Measurements from ENCODE around the gene TBC1D22A. TPM values are rescaled to one million over a fixed set of nuclear protein-coding genes. Genes with fewer than 3 reads are reported as not detected.
"Not testable (repeated sequence)": the region's sequence is repeated elsewhere in the genome, so short reads cannot be mapped to it uniquely, and the experiment has no call there.

Gene TBC1D22A
- total RNA-seq, 1 donor from 2014 or later = 10.6 TPM

- Histone ChIP-seq H3K27ac (no peak overlapping the region), H3K36me3 (no peaks in the 10 kb centered on the region), H3K79me2 (ENCODE audit: low read depth) (no peaks in the 10 kb centered on the region), H3F3A (ENCODE audit: low read depth) (no peaks in the 10 kb centered on the region), H3K27me3 (no peaks in the 10 kb centered on the region), H3K9ac (no peak overlapping the region), H3K4me3 (no peak overlapping the region), H3K9me3 (ENCODE audit: low read depth) (no peaks in the 10 kb centered on the region), H3K4me1 (peaks cover 26% of the 10 kb centered on the region), H3K4me2 (no peak overlapping the region), H4K20me1 (ENCODE audit: low read depth) (peaks cover 6% of the 10 kb centered on the region), H2AFZ (replicated peaks) (no peak overlapping the region)
- H3K4me1 Mint-ChIP-seq = peaks cover 45% of the 10 kb centered on the region
- H3K27me3 Mint-ChIP-seq (ENCODE audit: insufficient read depth, low read depth) = peaks cover 4% of the 10 kb centered on the region
- H3K36me3 Mint-ChIP-seq = no peaks in the 10 kb centered on the region
- no peak overlapping the region for H3K4me3 Mint-ChIP-seq
- DNase-seq (ENCODE audit: low spot score) = no peak
- TF ChIP-seq, protein P1, sequence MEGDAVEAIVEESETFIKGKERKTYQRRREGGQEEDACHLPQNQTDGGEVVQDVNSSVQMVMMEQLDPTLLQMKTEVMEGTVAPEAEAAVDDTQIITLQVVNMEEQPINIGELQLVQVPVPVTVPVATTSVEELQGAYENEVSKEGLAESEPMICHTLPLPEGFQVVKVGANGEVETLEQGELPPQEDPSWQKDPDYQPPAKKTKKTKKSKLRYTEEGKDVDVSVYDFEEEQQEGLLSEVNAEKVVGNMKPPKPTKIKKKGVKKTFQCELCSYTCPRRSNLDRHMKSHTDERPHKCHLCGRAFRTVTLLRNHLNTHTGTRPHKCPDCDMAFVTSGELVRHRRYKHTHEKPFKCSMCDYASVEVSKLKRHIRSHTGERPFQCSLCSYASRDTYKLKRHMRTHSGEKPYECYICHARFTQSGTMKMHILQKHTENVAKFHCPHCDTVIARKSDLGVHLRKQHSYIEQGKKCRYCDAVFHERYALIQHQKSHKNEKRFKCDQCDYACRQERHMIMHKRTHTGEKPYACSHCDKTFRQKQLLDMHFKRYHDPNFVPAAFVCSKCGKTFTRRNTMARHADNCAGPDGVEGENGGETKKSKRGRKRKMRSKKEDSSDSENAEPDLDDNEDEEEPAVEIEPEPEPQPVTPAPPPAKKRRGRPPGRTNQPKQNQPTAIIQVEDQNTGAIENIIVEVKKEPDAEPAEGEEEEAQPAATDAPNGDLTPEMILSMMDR (IDR thresholded peaks at IDR 0.05) = no peak
- no peak for TF ChIP-seq EZH2 (IDR thresholded peaks at IDR 0.05)
- no peak for TF ChIP-seq EZH2phosphoT487 (IDR thresholded peaks at IDR 0.05)
- no peak overlapping the region for H3K27ac Mint-ChIP-seq
- no peaks in the 10 kb centered on the region for H3K9me3 Mint-ChIP-seq
Measured at GRCh38 chr22:47048123-47049077, 285.9 kb downstream of the TBC1D22A start.

GRCh38 chr22:47049078-47049624 lies 286.7 kb downstream of the TBC1D22A start:
- TF ChIP-seq, protein P1 (IDR thresholded peaks at IDR 0.05) = no peak
- TF ChIP-seq EZH2phosphoT487 (IDR thresholded peaks at IDR 0.05) = no peak
- TF ChIP-seq EZH2 (IDR thresholded peaks at IDR 0.05) = no peak
- no peak overlapping the region for H3K27ac Mint-ChIP-seq

GRCh38 chr22:47049736-47050400 lies 287.4 kb downstream of the TBC1D22A start:
- not testable (repeated sequence) for H3K27me3 ChIP-seq; H3K27me3 Mint-ChIP-seq (ENCODE audit: insufficient read depth, low read depth); H3K79me2 ChIP-seq (ENCODE audit: low read depth); H3K4me2 ChIP-seq; H3K9me3 Mint-ChIP-seq; H3K36me3 Mint-ChIP-seq; H3K4me3 Mint-ChIP-seq; H3K9me3 ChIP-seq (ENCODE audit: low read depth); H3F3A ChIP-seq (ENCODE audit: low read depth); H2AFZ ChIP-seq (replicated peaks); H4K20me1 ChIP-seq (ENCODE audit: low read depth); H3K9ac ChIP-seq; H3K4me3 ChIP-seq; H3K27ac ChIP-seq; DNase-seq (ENCODE audit: low spot score); H3K36me3 ChIP-seq
- peaks cover 43% of the 10 kb centered on the region for H3K4me1 Mint-ChIP-seq
- peaks cover 26% of the 10 kb centered on the region for H3K4me1 ChIP-seq
- peak overlapping the region; percentile 14 for H3K27ac Mint-ChIP-seq

More at GRCh38 chr22:47049078-47049624, 286.7 kb downstream of the TBC1D22A start:
- H3K9me3 Mint-ChIP-seq = no peaks in the 10 kb centered on the region
- Histone ChIP-seq H3F3A (ENCODE audit: low read depth) (no peaks in the 10 kb centered on the region), H2AFZ (replicated peaks) (no peak overlapping the region), H3K9me3 (ENCODE audit: low read depth) (no peaks in the 10 kb centered on the region), H3K4me3 (no peak overlapping the region), H3K27me3 (no peaks in the 10 kb centered on the region), H4K20me1 (ENCODE audit: low read depth) (peaks cover 6% of the 10 kb centered on the region), H3K36me3 (no peaks in the 10 kb centered on the region), H3K4me2 (no peak overlapping the region), H3K27ac (no peak overlapping the region), H3K9ac (no peak overlapping the region), H3K4me1 (peaks cover 26% of the 10 kb centered on the region), H3K79me2 (ENCODE audit: low read depth) (no peaks in the 10 kb centered on the region)
- peaks cover 46% of the 10 kb centered on the region for H3K4me1 Mint-ChIP-seq
- DNase-seq (ENCODE audit: low spot score) = no peak
- H3K36me3 Mint-ChIP-seq = no peaks in the 10 kb centered on the region
- H3K27me3 Mint-ChIP-seq (ENCODE audit: insufficient read depth, low read depth) = peaks cover 3% of the 10 kb centered on the region
- no peak overlapping the region for H3K4me3 Mint-ChIP-seq

All from neural progenitor cell (in vitro differentiated cells).